Measurements from ENCODE around the gene ZBTB20. TPM values are rescaled to one million over a fixed set of nuclear protein-coding genes. Genes with fewer than 3 reads are reported as not detected.

Gene ZBTB20
- polyA plus RNA-seq, 1 of the 3 experiments (the other 2 are of a cell fraction), result 0.43 TPM

DNA sequence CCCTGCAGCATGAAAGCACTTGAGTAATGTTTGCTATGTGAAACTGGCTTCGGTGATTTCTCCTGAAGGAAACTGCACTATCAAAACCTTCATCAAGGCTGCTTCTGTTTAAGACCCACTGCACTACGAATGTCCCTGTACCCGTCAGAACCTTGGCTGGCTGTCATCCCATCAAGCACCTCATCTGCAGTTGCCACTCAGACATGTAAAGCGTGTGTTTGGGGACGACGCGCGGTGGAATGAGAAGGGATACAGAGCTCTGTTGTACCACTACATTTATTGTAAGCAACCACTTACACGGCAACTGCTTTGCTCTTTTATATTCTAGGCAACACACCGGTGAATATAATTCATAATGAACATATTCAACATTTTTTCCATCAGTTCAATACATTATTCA, 705.7 kb downstream of the ZBTB20 start:
- H3K9ac ChIP-seq, result no peak overlapping the region
- no peak overlapping the region for H3K4me2 ChIP-seq

DNA sequence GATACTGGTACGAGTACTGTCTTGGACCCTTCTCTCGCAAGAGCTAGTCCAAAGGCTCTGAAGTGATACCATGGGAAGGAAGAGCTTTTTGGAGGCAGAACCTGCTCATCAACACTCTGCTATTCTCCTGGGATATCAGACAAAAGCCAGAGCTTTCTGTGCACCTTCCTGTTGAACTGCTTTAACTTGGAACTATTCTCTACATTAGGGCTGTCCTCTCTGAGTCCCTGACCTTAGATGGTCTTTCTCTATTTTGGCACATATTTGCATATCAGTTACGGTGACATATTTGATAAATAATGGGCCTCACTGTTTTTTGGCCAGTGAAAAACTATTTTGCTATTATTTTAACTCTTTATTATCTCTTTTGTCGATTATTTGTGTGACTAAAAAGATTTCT, 706.4 kb downstream of the ZBTB20 start:
- TF ChIP-seq ELF1 (IDR thresholded peaks at IDR 0.05) (no peak), YY1 (IDR thresholded peaks at IDR 0.05; ENCODE audit: low read depth) (no peak), FOXJ3 (CRISPR knock-in tag; IDR thresholded peaks at IDR 0.05) (no peak), RAD21 (IDR thresholded peaks at IDR 0.05; ENCODE audit: low read length) (no peak), JUND (IDR thresholded peaks at IDR 0.05) (no peak), POLR2AphosphoS5 (IDR thresholded peaks at IDR 0.05; ENCODE audit: low read depth, low read length) (no peak), TAF1 (IDR thresholded peaks at IDR 0.05; ENCODE audit: borderline replicate concordance, low read depth, low read length) (no peak), TEAD4 (IDR thresholded peaks at IDR 0.05; ENCODE audit: borderline replicate concordance, insufficient read depth) (no peak)
- TF ChIP-seq, protein P1, sequence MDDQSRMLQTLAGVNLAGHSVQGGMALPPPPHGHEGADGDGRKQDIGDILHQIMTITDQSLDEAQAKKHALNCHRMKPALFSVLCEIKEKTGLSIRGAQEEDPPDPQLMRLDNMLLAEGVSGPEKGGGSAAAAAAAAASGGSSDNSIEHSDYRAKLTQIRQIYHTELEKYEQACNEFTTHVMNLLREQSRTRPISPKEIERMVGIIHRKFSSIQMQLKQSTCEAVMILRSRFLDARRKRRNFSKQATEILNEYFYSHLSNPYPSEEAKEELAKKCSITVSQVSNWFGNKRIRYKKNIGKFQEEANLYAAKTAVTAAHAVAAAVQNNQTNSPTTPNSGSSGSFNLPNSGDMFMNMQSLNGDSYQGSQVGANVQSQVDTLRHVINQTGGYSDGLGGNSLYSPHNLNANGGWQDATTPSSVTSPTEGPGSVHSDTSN (IDR thresholded peaks at IDR 0.05), result no peak
- TF ChIP-seq, protein P2, sequence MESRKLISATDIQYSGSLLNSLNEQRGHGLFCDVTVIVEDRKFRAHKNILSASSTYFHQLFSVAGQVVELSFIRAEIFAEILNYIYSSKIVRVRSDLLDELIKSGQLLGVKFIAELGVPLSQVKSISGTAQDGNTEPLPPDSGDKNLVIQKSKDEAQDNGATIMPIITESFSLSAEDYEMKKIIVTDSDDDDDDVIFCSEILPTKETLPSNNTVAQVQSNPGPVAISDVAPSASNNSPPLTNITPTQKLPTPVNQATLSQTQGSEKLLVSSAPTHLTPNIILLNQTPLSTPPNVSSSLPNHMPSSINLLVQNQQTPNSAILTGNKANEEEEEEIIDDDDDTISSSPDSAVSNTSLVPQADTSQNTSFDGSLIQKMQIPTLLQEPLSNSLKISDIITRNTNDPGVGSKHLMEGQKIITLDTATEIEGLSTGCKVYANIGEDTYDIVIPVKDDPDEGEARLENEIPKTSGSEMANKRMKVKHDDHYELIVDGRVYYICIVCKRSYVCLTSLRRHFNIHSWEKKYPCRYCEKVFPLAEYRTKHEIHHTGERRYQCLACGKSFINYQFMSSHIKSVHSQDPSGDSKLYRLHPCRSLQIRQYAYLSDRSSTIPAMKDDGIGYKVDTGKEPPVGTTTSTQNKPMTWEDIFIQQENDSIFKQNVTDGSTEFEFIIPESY (IDR thresholded peaks at IDR 0.05; ENCODE audit: borderline replicate concordance, low read depth), result no peak
- TF ChIP-seq, protein P3, sequence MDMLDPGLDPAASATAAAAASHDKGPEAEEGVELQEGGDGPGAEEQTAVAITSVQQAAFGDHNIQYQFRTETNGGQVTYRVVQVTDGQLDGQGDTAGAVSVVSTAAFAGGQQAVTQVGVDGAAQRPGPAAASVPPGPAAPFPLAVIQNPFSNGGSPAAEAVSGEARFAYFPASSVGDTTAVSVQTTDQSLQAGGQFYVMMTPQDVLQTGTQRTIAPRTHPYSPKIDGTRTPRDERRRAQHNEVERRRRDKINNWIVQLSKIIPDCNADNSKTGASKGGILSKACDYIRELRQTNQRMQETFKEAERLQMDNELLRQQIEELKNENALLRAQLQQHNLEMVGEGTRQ (IDR thresholded peaks at IDR 0.05; ENCODE audit: borderline replicate concordance, low read depth, low read length), result no peak
- TF ChIP-seq, protein P4, sequence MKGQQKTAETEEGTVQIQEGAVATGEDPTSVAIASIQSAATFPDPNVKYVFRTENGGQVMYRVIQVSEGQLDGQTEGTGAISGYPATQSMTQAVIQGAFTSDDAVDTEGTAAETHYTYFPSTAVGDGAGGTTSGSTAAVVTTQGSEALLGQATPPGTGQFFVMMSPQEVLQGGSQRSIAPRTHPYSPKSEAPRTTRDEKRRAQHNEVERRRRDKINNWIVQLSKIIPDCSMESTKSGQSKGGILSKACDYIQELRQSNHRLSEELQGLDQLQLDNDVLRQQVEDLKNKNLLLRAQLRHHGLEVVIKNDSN (IDR thresholded peaks at IDR 0.05; ENCODE audit: borderline replicate concordance, low read depth), result no peak
- CTCF ChIA-PET, result interaction anchor here (1.3 to 2.5 kb wide), 2 partner anchors 8 to 22 kb away, joined by 3 to 7 read pairs; no protein-coding TSS in a partner anchor
- POLR2A ChIA-PET, result interaction anchor here (0.8 kb wide), 1 partner anchor 13 kb away, joined by 4 read pairs; no protein-coding TSS in a partner anchor
- no peak overlapping the region for H3K9ac ChIP-seq
- no peak for DNase-seq
- no peak overlapping the region for H3K4me3 ChIP-seq (ENCODE audit: low read depth in 2 of 2, low read length in 1 of 2)
- H3F3A ChIP-seq (replicated peaks; ENCODE audit: insufficient read depth), result peaks cover 4% of the 10 kb centered on the region
- no peak overlapping the region for H3K27ac ChIP-seq (ENCODE audit: low read depth in 2 of 2, low read length in 1 of 2)
- peaks cover 5% of the 10 kb centered on the region; the same call in 1 of the 2 replicates for H4K20me1 ChIP-seq (ENCODE audit: insufficient read depth)
- WGBS (ENCODE audit: low lambda C conversion rate), result 89% methylated on average over 4 of the region's 4 CpGs
- H3K4me2 ChIP-seq, result no peak overlapping the region
- H3K9me3 ChIP-seq, result no peaks in the 10 kb centered on the region
- no peak overlapping the region for H2AFZ ChIP-seq (ENCODE audit: low read depth)
- H3K79me2 ChIP-seq (ENCODE audit: insufficient read depth), result no peaks in the 10 kb centered on the region; the same call in 1 of the 2 replicates
- no peaks in the 10 kb centered on the region for H3K9me2 ChIP-seq
- peaks cover 5 to 40% of the 10 kb centered on the region in 2 experiments; a peak in 3 of 4 replicates for H3K4me1 ChIP-seq (ENCODE audit: control insufficient read depth in 1 of 2, insufficient read depth in 2 of 2, low read depth in 1 of 2, low read length in 1 of 2)
- no peaks in the 10 kb centered on the region for H3K36me3 ChIP-seq (replicated peaks in 1 of 2; ENCODE audit: control insufficient read depth in 1 of 2, insufficient read depth in 2 of 2, low read length in 1 of 2)
- no peaks in the 10 kb centered on the region for H3K27me3 ChIP-seq (ENCODE audit: insufficient read depth)

More for the DNA sequence above, 705.7 kb downstream of the ZBTB20 start:
- Histone ChIP-seq H3K4me3 (ENCODE audit: low read depth in 2 of 2, low read length in 1 of 2) (no peak overlapping the region), H4K20me1 (ENCODE audit: insufficient read depth) (peaks cover 5% of the 10 kb centered on the region; the same call in 1 of the 2 replicates), H3K27me3 (ENCODE audit: insufficient read depth) (no peaks in the 10 kb centered on the region), H3K36me3 (replicated peaks in 1 of 2; ENCODE audit: control insufficient read depth in 1 of 2, insufficient read depth in 2 of 2, low read length in 1 of 2) (no peaks in the 10 kb centered on the region), H3K9me2 (no peaks in the 10 kb centered on the region), H3K27ac (ENCODE audit: low read depth in 2 of 2, low read length in 1 of 2) (no peak overlapping the region), H2AFZ (ENCODE audit: low read depth) (no peak overlapping the region), H3F3A (replicated peaks; ENCODE audit: insufficient read depth) (peaks cover 4% of the 10 kb centered on the region), H3K4me1 (ENCODE audit: control insufficient read depth in 1 of 2, insufficient read depth in 2 of 2, low read depth in 1 of 2, low read length in 1 of 2) (peaks cover 3 to 38% of the 10 kb centered on the region in 2 experiments; a peak in 3 of 4 replicates), H3K79me2 (ENCODE audit: insufficient read depth) (no peaks in the 10 kb centered on the region; the same call in 1 of the 2 replicates), H3K9me3 (no peaks in the 10 kb centered on the region)
- POLR2A ChIA-PET, result no interaction called here
- no peak for TF ChIP-seq MEF2A (IDR thresholded peaks at IDR 0.05; ENCODE audit: borderline replicate concordance, low read depth)
- TF ChIP-seq NFIC (IDR thresholded peaks at IDR 0.05; ENCODE audit: borderline replicate concordance), result no peak
- TF ChIP-seq, protein P5, sequence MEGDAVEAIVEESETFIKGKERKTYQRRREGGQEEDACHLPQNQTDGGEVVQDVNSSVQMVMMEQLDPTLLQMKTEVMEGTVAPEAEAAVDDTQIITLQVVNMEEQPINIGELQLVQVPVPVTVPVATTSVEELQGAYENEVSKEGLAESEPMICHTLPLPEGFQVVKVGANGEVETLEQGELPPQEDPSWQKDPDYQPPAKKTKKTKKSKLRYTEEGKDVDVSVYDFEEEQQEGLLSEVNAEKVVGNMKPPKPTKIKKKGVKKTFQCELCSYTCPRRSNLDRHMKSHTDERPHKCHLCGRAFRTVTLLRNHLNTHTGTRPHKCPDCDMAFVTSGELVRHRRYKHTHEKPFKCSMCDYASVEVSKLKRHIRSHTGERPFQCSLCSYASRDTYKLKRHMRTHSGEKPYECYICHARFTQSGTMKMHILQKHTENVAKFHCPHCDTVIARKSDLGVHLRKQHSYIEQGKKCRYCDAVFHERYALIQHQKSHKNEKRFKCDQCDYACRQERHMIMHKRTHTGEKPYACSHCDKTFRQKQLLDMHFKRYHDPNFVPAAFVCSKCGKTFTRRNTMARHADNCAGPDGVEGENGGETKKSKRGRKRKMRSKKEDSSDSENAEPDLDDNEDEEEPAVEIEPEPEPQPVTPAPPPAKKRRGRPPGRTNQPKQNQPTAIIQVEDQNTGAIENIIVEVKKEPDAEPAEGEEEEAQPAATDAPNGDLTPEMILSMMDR (IDR thresholded peaks at IDR 0.05), result no peak
- TF ChIP-seq, protein P6, sequence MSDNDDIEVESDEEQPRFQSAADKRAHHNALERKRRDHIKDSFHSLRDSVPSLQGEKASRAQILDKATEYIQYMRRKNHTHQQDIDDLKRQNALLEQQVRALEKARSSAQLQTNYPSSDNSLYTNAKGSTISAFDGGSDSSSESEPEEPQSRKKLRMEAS (IDR thresholded peaks at IDR 0.05; ENCODE audit: low read depth), result no peak
- CTCF ChIA-PET, result interaction anchor here (1.3 to 2.7 kb wide), 5 partner anchors 9 to 58 kb away, joined by 3 to 11 read pairs (median 3); no protein-coding TSS in a partner anchor
- WGBS (ENCODE audit: low lambda C conversion rate), result 98% methylated on average over 10 of the region's 10 CpGs
- no peak for DNase-seq

All from SK-N-SH (cell line).